GM19240 (cell line): ENCODE measurements around the gene SKOR1.

ENCODE experiments used
- DNase-seq: peaks from one replicate; pipeline ENCODE4 v3.0.0; 2011; ENCODE audit warnings: low spot score; ENCODE audit not compliant: insufficient read length

Gene SKOR1

GRCh38 chr15:67884009-67884408 is 58.7 kb downstream of the SKOR1 start:
- DNase-seq, result no peak
